Central memory CD8-positive, alpha-beta T cell (primary cell): ENCODE data around the gene PRDM16.

Experiments used
- ATAC-seq: fragments of 150-1000 bp; cut with Tn5 transposase; replicated peaks from 2 replicates; pipeline ENCODE4 v1.10.0; 2022; ENCODE audit warnings: mild to moderate bottlenecking, moderate FRiP score, moderate number of reproducible peaks; ENCODE audit not compliant: poor library complexity, severe bottlenecking; ENCODE audit errors: extremely low read depth
- DNase-seq, 2 donors: peaks; one replicate each; pipeline ENCODE4 v3.0.0; 2021; ENCODE audit warnings: low spot score in 2 of 2
- H3K27ac Mint-ChIP-seq: one replicate; pipeline ENCODE4 v1.8.0; 2022; ENCODE audit warnings: low read depth, mild to moderate bottlenecking, moderate library complexity, mixed read lengths
- H3K27me3 Mint-ChIP-seq: one replicate; pipeline ENCODE4 v1.8.0; 2022; ENCODE audit warnings: mixed read lengths
- H3K36me3 Mint-ChIP-seq: one replicate; pipeline ENCODE4 v1.8.0; 2022; ENCODE audit warnings: mild to moderate bottlenecking, moderate library complexity, mixed read lengths; ENCODE audit not compliant: insufficient read depth
- H3K4me1 Mint-ChIP-seq: one replicate; pipeline ENCODE4 v1.8.0; 2022; ENCODE audit warnings: mixed read lengths
- H3K4me3 Mint-ChIP-seq: one replicate; pipeline ENCODE4 v1.8.0; 2022; ENCODE audit warnings: mild to moderate bottlenecking, moderate library complexity, mixed read lengths
- H3K9me3 Mint-ChIP-seq: one replicate; pipeline ENCODE4 v1.8.0; 2022; ENCODE audit warnings: mixed read lengths

Gene PRDM16

DNA sequence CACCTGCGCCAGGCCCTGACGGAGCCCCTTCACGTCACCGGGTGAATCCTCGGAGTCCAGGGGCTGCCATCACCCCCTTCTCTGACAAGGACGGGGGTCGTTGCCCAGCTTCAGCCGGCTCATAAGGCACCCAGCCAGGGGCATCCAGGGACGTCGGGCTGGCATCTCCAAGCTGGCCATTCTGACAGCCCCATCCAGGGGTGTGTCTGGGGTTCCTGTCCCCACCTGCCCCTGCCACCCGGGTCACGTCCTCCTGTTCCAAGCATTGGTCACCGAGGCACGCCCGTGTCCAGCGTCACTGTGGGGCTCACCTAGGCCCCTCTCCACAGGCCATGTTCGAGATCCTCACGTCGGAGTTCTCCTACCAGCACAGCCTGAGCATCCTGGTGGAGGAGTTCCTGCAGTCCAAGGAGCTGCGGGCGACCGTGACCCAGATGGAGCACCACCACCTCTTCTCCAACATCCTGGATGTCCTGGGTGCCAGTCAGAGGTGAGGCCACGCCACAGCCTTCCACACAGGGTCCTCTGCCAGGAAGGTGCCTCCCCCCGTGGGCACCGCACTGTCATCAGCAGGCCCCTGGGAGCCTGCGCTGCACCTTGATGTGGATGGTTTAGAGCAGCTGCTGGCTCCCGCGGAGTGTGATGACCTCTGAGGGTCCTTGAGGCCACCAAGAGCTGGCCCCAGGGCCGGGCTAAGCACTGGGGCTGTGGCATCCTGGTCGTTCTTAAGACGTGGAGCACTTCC, 400.3 kb downstream of the PRDM16 start:
- no peaks in the 10 kb centered on the region for H3K4me1 Mint-ChIP-seq
- ATAC-seq (no peak), DNase-seq (no peak)
- no peak overlapping the region for H3K27ac Mint-ChIP-seq
- H3K4me3 Mint-ChIP-seq = no peak overlapping the region
- no peaks in the 10 kb centered on the region for H3K9me3 Mint-ChIP-seq
- H3K36me3 Mint-ChIP-seq = no peaks in the 10 kb centered on the region
- H3K27me3 Mint-ChIP-seq = peaks cover 14% of the 10 kb centered on the region

GRCh38 chr1:3469849-3470649, 401.0 kb downstream of the PRDM16 start:
- ATAC-seq = no peak
- H3K9me3 Mint-ChIP-seq = no peaks in the 10 kb centered on the region

DNA sequence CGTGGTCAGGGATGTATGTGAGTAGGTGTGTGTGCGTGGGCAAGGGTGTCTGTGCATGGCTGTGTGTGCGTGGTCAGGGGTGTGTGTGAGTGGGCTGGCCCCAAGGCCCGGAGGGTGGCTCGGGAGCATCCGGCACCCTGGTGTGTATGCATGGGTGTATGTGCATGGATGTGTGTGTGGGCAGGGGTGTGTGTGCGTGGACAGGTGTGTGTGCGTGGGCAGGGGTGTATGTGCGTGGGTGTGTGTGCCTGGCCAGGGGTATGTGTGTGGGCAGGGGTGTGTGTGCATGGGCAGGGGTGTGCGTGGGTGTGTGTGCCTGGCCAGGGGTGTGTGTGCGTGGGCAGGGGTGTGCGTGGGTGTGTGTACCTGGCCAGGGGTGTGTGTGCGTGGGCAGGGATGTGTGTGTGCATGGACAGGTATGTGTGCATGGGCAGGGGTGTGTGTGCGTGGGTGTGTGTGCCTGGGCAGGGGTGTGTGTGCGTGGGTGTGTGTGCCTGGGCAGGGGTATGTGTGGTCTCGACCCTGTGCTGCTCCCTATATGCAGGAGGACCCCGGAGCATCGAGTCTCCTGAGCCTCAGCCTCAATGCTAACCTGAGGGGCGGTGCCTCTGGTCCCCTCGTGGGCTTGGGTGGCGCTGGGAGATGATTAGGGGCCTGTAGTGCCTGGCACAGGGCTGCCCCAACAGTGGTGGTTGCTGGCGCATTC, 401.8 kb downstream of the PRDM16 start:
- Mint-ChIP-seq H3K27me3 (peaks cover 12% of the 10 kb centered on the region), H3K27ac (no peak overlapping the region), H3K36me3 (no peaks in the 10 kb centered on the region), H3K4me3 (no peak overlapping the region), H3K9me3 (no peaks in the 10 kb centered on the region), H3K4me1 (no peaks in the 10 kb centered on the region)
- DNase-seq = no peak
- ATAC-seq = no peak

More at GRCh38 chr1:3469849-3470649, 401.0 kb downstream of the PRDM16 start:
- Mint-ChIP-seq H3K4me3 (no peak overlapping the region), H3K27me3 (peaks cover 14% of the 10 kb centered on the region), H3K27ac (no peak overlapping the region), H3K4me1 (no peaks in the 10 kb centered on the region), H3K36me3 (no peaks in the 10 kb centered on the region)
- no peak for DNase-seq

DNA sequence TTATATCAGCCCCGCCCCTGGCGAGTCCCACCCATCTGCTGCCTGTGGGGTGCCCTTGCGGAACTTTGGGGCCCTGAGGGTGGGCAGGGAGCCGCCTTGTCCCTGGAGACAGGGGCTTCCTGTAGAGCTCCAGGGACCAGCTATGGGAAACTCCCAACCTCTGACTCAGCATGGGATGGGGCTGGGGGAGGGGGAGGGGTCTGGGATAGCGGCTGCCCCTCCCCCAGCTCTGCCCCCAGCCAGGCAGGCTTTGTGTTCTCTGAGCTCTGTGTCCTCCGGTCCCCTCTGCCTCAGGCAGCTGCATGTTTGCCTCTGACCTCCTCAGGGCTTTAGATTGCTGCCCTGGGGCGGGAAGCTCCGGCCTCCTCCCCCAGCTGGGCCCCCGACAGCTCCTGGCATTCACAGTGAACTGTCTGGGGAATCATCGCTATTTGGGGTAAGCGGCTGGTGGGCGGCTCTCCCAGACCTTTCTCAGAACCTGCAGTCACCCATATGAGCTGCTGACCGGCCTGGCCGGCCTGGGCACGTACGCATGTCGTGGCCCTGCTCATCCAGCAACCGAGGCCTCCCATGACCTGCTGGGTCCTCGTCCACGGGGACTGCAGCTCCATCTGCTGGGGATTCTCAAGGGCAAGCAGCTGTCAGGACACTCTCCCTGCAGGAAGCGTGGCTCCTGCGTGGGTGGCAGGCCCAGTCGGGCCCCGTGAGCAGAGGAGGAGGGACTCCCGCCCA, 402.5 kb downstream of the PRDM16 start:
- H3K27me3 Mint-ChIP-seq = peaks cover 5% of the 10 kb centered on the region
- no peaks in the 10 kb centered on the region for H3K4me1 Mint-ChIP-seq
- no peaks in the 10 kb centered on the region for H3K36me3 Mint-ChIP-seq
- ATAC-seq = no peak
- H3K4me3 Mint-ChIP-seq = no peak overlapping the region
- DNase-seq = no peak
- H3K27ac Mint-ChIP-seq = no peak overlapping the region
- no peaks in the 10 kb centered on the region for H3K9me3 Mint-ChIP-seq

- DNase-seq (no peak), ATAC-seq (no peak)
- no peak overlapping the region for H3K27ac Mint-ChIP-seq
- H3K9me3 Mint-ChIP-seq = no peaks in the 10 kb centered on the region
- H3K4me1 Mint-ChIP-seq = no peaks in the 10 kb centered on the region
- no peak overlapping the region for H3K4me3 Mint-ChIP-seq
- H3K27me3 Mint-ChIP-seq = no peaks in the 10 kb centered on the region
- H3K36me3 Mint-ChIP-seq = no peaks in the 10 kb centered on the region
Observed at GRCh38 chr1:3472088-3472850, 403.3 kb downstream of the PRDM16 start.

GRCh38 chr1:3472906-3473305, 403.9 kb downstream of the PRDM16 start:
- no peaks in the 10 kb centered on the region for H3K27me3 Mint-ChIP-seq
- no peak for DNase-seq
- no peaks in the 10 kb centered on the region for H3K36me3 Mint-ChIP-seq
- H3K4me3 Mint-ChIP-seq = no peak overlapping the region
- no peaks in the 10 kb centered on the region for H3K9me3 Mint-ChIP-seq
- no peaks in the 10 kb centered on the region for H3K4me1 Mint-ChIP-seq
- no peak for ATAC-seq
- H3K27ac Mint-ChIP-seq = no peak overlapping the region

GRCh38 chr1:3473381-3473844, 404.4 kb downstream of the PRDM16 start:
- Mint-ChIP-seq H3K36me3 (no peaks in the 10 kb centered on the region), H3K27me3 (no peaks in the 10 kb centered on the region), H3K4me3 (no peak overlapping the region), H3K27ac (no peak overlapping the region), H3K9me3 (no peaks in the 10 kb centered on the region), H3K4me1 (no peaks in the 10 kb centered on the region)
- ATAC-seq (no peak), DNase-seq (no peak)

DNA sequence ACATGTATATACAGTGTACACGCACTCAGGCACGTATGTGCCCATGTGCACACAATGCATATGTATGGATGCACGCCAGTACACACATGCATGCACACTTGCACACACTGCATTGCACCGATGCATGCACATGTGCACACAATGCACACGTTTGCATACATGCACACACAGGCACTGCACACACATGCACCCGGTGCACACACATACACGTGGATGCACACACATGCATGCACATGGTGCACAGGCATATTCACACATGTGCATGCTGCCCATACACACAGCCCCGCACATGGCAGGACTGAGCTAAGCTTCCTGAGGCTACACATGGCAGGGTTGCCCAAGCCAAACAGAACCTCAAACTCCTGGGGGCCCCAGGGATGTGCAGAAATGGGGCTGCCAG, 405.0 kb downstream of the PRDM16 start:
- no peaks in the 10 kb centered on the region for H3K4me1 Mint-ChIP-seq
- DNase-seq (no peak), ATAC-seq (no peak)
- H3K36me3 Mint-ChIP-seq = no peaks in the 10 kb centered on the region
- H3K27me3 Mint-ChIP-seq = no peaks in the 10 kb centered on the region
- no peak overlapping the region for H3K27ac Mint-ChIP-seq
- H3K9me3 Mint-ChIP-seq = no peaks in the 10 kb centered on the region
- no peak overlapping the region for H3K4me3 Mint-ChIP-seq

DNA sequence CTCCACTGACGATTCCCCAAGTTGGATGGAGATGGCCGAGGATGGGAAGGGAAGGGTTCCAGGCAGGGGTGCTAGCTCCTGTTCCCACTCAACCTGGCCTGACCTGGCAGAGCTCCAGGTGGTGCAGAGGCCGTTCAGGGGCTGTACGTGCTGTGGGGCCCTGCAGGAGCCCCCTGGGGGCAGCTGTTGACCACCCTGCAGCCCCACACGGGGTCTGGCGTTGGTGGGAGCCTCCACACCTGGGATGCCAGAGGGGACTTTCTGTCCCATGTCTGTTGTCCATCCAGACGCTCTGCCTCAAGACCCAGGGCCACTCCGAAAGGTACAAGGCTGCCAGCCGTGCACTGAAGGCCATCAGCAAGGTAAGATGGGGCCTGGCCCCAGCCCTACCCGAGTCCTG, 405.4 kb downstream of the PRDM16 start:
- Mint-ChIP-seq H3K27me3 (no peaks in the 10 kb centered on the region), H3K27ac (no peak overlapping the region), H3K36me3 (no peaks in the 10 kb centered on the region), H3K4me1 (no peaks in the 10 kb centered on the region), H3K4me3 (no peak overlapping the region), H3K9me3 (no peaks in the 10 kb centered on the region)
- ATAC-seq (no peak), DNase-seq (no peak)

GRCh38 chr1:3475839-3476573, 407.0 kb downstream of the PRDM16 start:
- Mint-ChIP-seq H3K27me3 (no peaks in the 10 kb centered on the region), H3K4me1 (no peaks in the 10 kb centered on the region), H3K4me3 (no peak overlapping the region), H3K36me3 (no peaks in the 10 kb centered on the region), H3K27ac (no peak overlapping the region), H3K9me3 (no peaks in the 10 kb centered on the region)
- DNase-seq (no peak), ATAC-seq (no peak)

DNA sequence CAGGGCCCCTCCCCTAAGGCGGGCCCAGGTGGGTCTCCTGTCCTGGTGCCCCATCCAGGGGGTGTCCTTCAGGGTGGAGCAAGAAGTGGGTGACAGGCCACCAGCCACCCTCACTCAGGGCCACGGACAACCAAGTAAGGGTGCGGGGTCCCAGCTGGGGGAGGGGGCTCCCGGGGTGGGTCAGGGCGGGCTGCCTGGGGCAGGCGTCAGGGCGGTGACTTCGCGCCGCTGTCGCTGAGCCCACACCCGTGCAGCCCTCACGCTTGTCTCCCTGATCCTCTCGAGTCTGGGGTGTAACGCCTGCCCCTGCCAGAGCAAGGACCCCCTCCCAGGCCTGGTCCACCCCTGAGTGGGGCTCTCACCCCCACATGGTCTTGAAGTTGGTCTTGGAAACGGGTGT, 407.7 kb downstream of the PRDM16 start:
- no peaks in the 10 kb centered on the region for H3K36me3 Mint-ChIP-seq
- H3K27me3 Mint-ChIP-seq = no peaks in the 10 kb centered on the region
- no peak overlapping the region for H3K4me3 Mint-ChIP-seq
- no peak overlapping the region for H3K27ac Mint-ChIP-seq
- H3K9me3 Mint-ChIP-seq = no peaks in the 10 kb centered on the region
- ATAC-seq (no peak), DNase-seq (no peak)
- no peaks in the 10 kb centered on the region for H3K4me1 Mint-ChIP-seq
